Transverse colon (tissue), 4 donors: ENCODE data around the gene FBXO33. TPM values are rescaled to one million over a fixed set of nuclear protein-coding genes. Genes with fewer than 3 reads are reported as not detected.

Source experiments
- DNase-seq: peaks from one replicate; pipeline ENCODE4 v3.0.0-alpha.2; 2019
- H3K27ac ChIP-seq, 4 donors: fragments of 200-600 bp; sonication (generic); 2 replicates each; pipeline ENCODE4 v1.5.1; 2016 to 2018; ENCODE audit warnings: inconsistent platforms in 4 of 4
- H3K27me3 ChIP-seq: fragments of 200-600 bp; sonication (generic); 2 replicates; pipeline ENCODE4 v1.5.1; 2017; ENCODE audit warnings: inconsistent platforms
- H3K36me3 ChIP-seq, 4 donors: fragments of 200-600 bp; sonication (generic); 2 replicates each; pipeline ENCODE4 v1.5.1; 2017 to 2019; ENCODE audit warnings: inconsistent platforms in 4 of 4
- H3K4me1 ChIP-seq, 4 donors: fragments of 200-600 bp; sonication (generic); 2 replicates each; pipeline ENCODE4 v1.5.1; 2017 to 2020; ENCODE audit warnings: inconsistent platforms in 4 of 4
- H3K4me3 ChIP-seq, 4 donors: fragments of 200-600 bp; sonication (generic); 1 replicate in 1 of 4; 2 replicates in 3 of 4; pipeline versions ENCODE4 v1.5.1 to v1.6.1; 2017 to 2019; ENCODE audit warnings: inconsistent platforms in 4 of 4
- H3K9me3 ChIP-seq, 2 donors: fragments of 200-600 bp; sonication (generic); 2 replicates each; pipeline ENCODE4 v1.5.1; 2017 to 2019; ENCODE audit warnings: inconsistent platforms in 2 of 2
- EP300 ChIP-seq: sonication (generic); formaldehyde crosslinking; IDR thresholded peaks from one replicate; pipeline ENCODE4 v1.6.1; 2017; ENCODE audit warnings: antibody characterized with exemption, low read depth
- POLR2A ChIP-seq: fragments of 450-650 bp; IDR thresholded peaks from one replicate; pipeline ENCODE4 v1.6.1; 2016; ENCODE audit warnings: antibody characterized with exemption, mild to moderate bottlenecking, moderate library complexity
- POLR2AphosphoS5 ChIP-seq, 3 donors: sonication (generic); formaldehyde crosslinking; IDR thresholded peaks; one replicate each; pipeline ENCODE4 v1.6.1; 2016; ENCODE audit warnings: antibody characterized with exemption in 3 of 3
- WGBS, 2 donors: methylation state at CpG; one replicate each; pipeline ENCODE4 v1.1.5; 2018; ENCODE audit warnings: low coverage in 1 of 2; 5-methylcytosine and 5-hydroxymethylcytosine counted together
- in situ Hi-C, 4 donors: fragments of 200-750 bp; cut with MboI; loops; one replicate each; pipeline versions ENCODE4 v1.15.0 to v1.15.1; 2017; ENCODE audit warnings: low sequenced_read_pairs in 3 of 4, low pct_ligation_motif_present in 1 of 4, low pct_unique_long_range_greater_than_20kb in 1 of 4
- intact Hi-C: fragments of 100-400 bp; cut with DNase I; formaldehyde crosslinking; loops from one replicate; pipeline ENCODE4 v1.15.1; 2023; ENCODE audit warnings: low total_unique reads
- total RNA-seq, 4 donors: library from RNA; depleted of rRNA; stranded (reverse); fragments of >200 nt; gene quantifications; one replicate each; pipeline ENCODE4 v1.1.0, GENCODE V29; 2016
- TF ChIP-seq, protein P1 (sequence below), 5 experiments: fragments of 200-600 bp in 3 of 5; fragments of 450-650 bp in 2 of 5; sonication (generic) in 3 of 5; IDR thresholded peaks; 1 replicate in 2 of 5; 2 replicates in 3 of 5; pipeline ENCODE4 v1.5.1; 2016 to 2017; ENCODE audit warnings: antibody characterized with exemption in 5 of 5, inconsistent platforms in 3 of 5, mild to moderate bottlenecking in 2 of 5, moderate library complexity in 1 of 5

Gene FBXO33, protein sequence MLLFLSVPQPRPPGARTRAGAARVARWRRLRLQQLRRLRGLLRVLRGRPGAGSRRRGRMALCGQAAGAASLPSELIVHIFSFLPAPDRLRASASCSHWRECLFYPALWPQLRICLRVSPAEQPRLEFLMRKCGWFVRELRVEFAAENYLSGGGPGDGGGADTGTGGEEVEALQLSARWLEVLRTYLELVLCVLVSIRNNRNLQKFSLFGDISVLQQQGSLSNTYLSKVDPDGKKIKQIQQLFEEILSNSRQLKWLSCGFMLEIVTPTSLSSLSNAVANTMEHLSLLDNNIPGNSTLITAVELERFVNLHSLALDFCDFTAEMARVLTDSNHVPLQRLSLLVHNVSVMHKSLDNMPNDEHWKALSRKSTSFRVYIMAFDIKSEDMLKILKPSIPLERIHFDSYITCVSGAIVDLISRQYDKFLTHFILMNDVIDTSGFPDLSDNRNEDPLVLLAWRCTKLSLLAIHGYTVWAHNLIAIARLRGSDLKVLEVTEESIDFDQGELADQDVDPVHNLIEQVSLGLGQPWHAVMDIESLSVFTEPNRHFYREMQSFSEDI
- 10 to 100 TPM in 1 of 4 donors, 1 to 10 TPM in 3; 4.5 to 12.1 (median 9.7) TPM for total RNA-seq

DNA sequence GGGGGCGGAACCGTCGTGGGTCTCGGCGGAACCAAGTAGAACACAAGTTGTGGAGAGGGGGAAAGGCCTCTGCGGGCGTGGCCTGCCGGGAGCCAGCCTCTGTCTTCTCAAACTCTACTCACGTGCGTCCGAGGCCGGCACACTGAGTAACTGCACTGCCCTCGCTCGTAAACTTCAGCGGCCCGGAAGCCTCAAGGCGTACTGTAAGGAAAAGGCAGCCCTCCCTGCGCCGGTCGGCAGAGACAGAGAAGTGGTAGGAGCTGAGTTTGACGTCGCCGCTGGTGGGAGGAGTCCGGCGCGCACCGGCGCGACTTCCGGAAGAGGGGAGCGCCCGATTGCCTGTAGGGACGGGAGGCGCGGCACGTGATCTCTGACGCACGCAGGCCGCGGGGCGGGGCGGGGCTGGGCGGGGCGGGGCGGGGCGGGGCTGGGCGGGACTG, at the start of gene FBXO33:
TSS of gene FBXO33 (minus strand) at position 255 of the 440 bp plus-strand sequence. CDS start 271 bp downstream, outside the sequence.
- 0% methylated on average over 30 of the region's 47 CpGs; no CpG with 5 or more reads in 1 of the 2 donors for WGBS, 2 donors
- H3K4me3 ChIP-seq: peak within 1 kb of the TSS; percentile 69 to 95 (median 82)
- TF ChIP-seq POLR2AphosphoS5 (IDR thresholded peaks at IDR 0.05) (peak; percentile 0 to 23 (median 6)), POLR2A (no peak)
- TF ChIP-seq, protein P1, sequence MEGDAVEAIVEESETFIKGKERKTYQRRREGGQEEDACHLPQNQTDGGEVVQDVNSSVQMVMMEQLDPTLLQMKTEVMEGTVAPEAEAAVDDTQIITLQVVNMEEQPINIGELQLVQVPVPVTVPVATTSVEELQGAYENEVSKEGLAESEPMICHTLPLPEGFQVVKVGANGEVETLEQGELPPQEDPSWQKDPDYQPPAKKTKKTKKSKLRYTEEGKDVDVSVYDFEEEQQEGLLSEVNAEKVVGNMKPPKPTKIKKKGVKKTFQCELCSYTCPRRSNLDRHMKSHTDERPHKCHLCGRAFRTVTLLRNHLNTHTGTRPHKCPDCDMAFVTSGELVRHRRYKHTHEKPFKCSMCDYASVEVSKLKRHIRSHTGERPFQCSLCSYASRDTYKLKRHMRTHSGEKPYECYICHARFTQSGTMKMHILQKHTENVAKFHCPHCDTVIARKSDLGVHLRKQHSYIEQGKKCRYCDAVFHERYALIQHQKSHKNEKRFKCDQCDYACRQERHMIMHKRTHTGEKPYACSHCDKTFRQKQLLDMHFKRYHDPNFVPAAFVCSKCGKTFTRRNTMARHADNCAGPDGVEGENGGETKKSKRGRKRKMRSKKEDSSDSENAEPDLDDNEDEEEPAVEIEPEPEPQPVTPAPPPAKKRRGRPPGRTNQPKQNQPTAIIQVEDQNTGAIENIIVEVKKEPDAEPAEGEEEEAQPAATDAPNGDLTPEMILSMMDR (IDR thresholded peaks at IDR 0.05): no peak
- in situ Hi-C loops (loop anchor here in 1 of 4 donors (10.0 kb wide), 1 partner anchor 257 kb away; the partner anchor contains the start of genes PNN and TRAPPC6B), intact Hi-C loops (no loop called here)
- peaks cover 15 to 42% (median 22%) of the 10 kb centered on the region in 4 donors for H3K4me1 ChIP-seq
- no peaks in the 10 kb centered on the region for H3K27me3 ChIP-seq
- H3K36me3 ChIP-seq: no peaks in the 10 kb centered on the region
- no peaks in the 10 kb centered on the region for H3K9me3 ChIP-seq
- peak; percentile 98 for DNase-seq
- H3K27ac ChIP-seq: peak within 1 kb of the TSS; percentile 96 to 97 (median 97)

DNA sequence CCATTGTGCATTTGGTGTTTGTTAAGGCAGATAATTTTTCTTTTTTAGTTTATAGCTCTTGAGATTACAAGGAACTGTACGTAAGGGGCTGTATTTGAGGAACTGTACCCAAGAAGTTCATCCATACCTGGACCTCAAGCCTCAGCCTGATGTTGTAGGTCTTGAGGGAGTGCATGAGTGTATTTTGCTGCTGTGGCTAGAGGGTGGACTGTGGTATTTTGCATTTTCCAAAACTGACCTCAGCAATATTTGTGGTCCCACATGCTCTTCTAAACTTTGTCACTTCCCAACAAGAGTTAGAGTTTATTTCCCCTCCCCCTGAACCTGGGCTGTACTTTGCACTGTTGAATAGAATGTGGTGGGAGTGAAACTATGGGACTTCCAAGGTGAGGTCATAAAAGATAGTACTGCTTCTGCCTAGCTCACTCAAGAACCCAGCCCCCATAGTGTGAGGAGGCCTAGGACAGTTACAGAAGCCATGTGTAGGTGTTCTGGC, 42.2 kb upstream of the FBXO33 start:
- Histone ChIP-seq H3K9me3 (no peaks in the 10 kb centered on the region), H3K4me3 (no peak overlapping the region), H3K27me3 (no peaks in the 10 kb centered on the region), H3K36me3 (no peaks in the 10 kb centered on the region), H3K4me1 (no peaks in the 10 kb centered on the region), H3K27ac (no peak overlapping the region)
- WGBS, 2 donors: 87 to 100% methylated on average over 1 of the region's 1 CpG
- no peak for DNase-seq
- TF ChIP-seq POLR2A (no peak), EP300 (no peak), POLR2AphosphoS5 (IDR thresholded peaks at IDR 0.05) (no peak)
- TF ChIP-seq, protein P1 (IDR thresholded peaks at IDR 0.05): no peak
- in situ Hi-C loops (no loop called here), intact Hi-C loops (no loop called here)

- Histone ChIP-seq H3K27ac (no peak overlapping the region), H3K4me3 (no peak overlapping the region), H3K27me3 (no peaks in the 10 kb centered on the region), H3K36me3 (no peaks in the 10 kb centered on the region), H3K4me1 (no peaks in the 10 kb centered on the region), H3K9me3 (no peaks in the 10 kb centered on the region)
- intact Hi-C loops (no loop called here), in situ Hi-C loops (no loop called here)
- TF ChIP-seq POLR2A (no peak), EP300 (no peak), POLR2AphosphoS5 (IDR thresholded peaks at IDR 0.05) (no peak)
- TF ChIP-seq, protein P1 (IDR thresholded peaks at IDR 0.05): no peak
- no peak for DNase-seq
- 82 to 83% methylated on average over 2 of the region's 2 CpGs for WGBS, 2 donors
These were observed 39.8 kb upstream of the FBXO33 start for GRCh38 chr14:39472078-39472477.

DNA sequence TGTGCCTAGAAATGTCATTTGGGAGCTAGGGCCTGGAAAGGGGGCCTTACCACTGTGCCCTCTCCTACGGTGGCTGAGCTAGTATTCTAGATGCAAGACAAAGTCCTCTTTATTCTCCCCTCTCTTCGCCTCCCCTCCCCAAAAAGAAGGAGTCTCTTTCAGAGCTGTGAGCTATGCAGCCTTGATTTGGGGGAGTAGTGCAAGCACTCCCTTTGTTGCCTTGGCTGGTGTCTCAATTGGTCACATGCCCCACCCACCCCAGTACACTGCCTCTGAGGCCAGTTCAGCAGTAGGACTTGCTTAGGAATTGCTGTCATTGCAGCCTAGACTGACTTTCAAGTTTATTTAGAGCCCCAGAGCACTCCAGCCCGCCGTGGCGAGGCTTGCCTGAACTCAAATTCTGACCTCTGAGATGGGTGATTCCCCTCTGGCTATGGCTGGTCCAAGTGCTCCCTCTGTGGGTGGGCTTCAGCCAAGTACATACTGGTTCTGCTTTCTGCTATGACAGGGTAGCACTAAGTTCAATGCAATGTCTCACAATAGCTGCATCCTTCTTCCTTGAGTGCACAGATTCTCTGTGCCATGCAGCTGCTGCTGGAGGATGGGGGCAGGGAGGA, 37.0 kb upstream of the FBXO33 start:
- WGBS, 2 donors: 59 to 100% methylated on average over 1 to 5 of the region's 5 CpGs
- Histone ChIP-seq H3K4me1 (no peaks in the 10 kb centered on the region), H3K4me3 (no peak overlapping the region), H3K27me3 (no peaks in the 10 kb centered on the region), H3K9me3 (no peaks in the 10 kb centered on the region), H3K36me3 (no peaks in the 10 kb centered on the region), H3K27ac (no peak overlapping the region)
- in situ Hi-C loops (no loop called here), intact Hi-C loops (no loop called here)
- TF ChIP-seq POLR2AphosphoS5 (IDR thresholded peaks at IDR 0.05): no peak
- TF ChIP-seq, protein P1 (IDR thresholded peaks at IDR 0.05): no peak
- no peak for TF ChIP-seq POLR2A
- no peak for TF ChIP-seq EP300
- peak; percentile 26 for DNase-seq
